Nephron progenitor cell (in vitro differentiated cells): ENCODE data around the gene LRIF1.

Experiments
- DNase-seq: peaks from one replicate; pipeline ENCODE4 v3.0.0; 2021
- H3K27ac Mint-ChIP-seq: 2 replicates; pipeline ENCODE4 v1.8.0; 2021; ENCODE audit warnings: mild to moderate bottlenecking, moderate library complexity, mixed read lengths
- H3K27me3 Mint-ChIP-seq: 2 replicates; pipeline ENCODE4 v1.8.0; 2021; ENCODE audit warnings: mild to moderate bottlenecking, low read depth, mixed read lengths; ENCODE audit not compliant: poor library complexity
- H3K36me3 Mint-ChIP-seq: 2 replicates; pipeline ENCODE4 v1.8.0; 2021; ENCODE audit warnings: low read depth, mixed read lengths
- H3K4me1 Mint-ChIP-seq: 2 replicates; pipeline ENCODE4 v1.8.0; 2021; ENCODE audit warnings: mixed read lengths
- H3K4me3 Mint-ChIP-seq: 2 replicates; pipeline ENCODE4 v1.8.0; 2021; ENCODE audit warnings: mild to moderate bottlenecking, moderate library complexity, mixed read lengths
- H3K9me3 Mint-ChIP-seq: 2 replicates; pipeline ENCODE4 v1.8.0; 2021; ENCODE audit warnings: mild to moderate bottlenecking, moderate library complexity, mixed read lengths
- CTCF ChIP-seq: fragments of 200-600 bp; sonication (generic); IDR thresholded peaks from 2 replicates; pipeline ENCODE4 v1.5.0; 2021; ENCODE audit warnings: antibody characterized with exemption

LRIF1 gene

GRCh38 chr1:110897681-110898080 is 66.0 kb downstream of the LRIF1 start:
- no peak for DNase-seq
- TF ChIP-seq CTCF = no peak
- no peaks in the 10 kb centered on the region for H3K36me3 Mint-ChIP-seq
- H3K27me3 Mint-ChIP-seq = peaks cover 3% of the 10 kb centered on the region
- H3K9me3 Mint-ChIP-seq = no peaks in the 10 kb centered on the region
- no peak overlapping the region for H3K27ac Mint-ChIP-seq
- no peak overlapping the region for H3K4me3 Mint-ChIP-seq
- no peaks in the 10 kb centered on the region for H3K4me1 Mint-ChIP-seq
